GM12891 (cell line): Measurements from ENCODE around the gene MYMK.

Experiments used
- PAX5 ChIP-seq: IDR thresholded peaks from 2 replicates; pipeline ENCODE4 v1.6.1; 2011; ENCODE audit warnings: low read length, moderate library complexity, mild to moderate bottlenecking; ENCODE audit not compliant: insufficient read depth, severe bottlenecking
- POLR2A ChIP-seq: IDR thresholded peaks from 2 replicates; pipeline ENCODE4 v1.6.1; 2011; ENCODE audit warnings: low read depth, low read length, control low read depth
- POLR2AphosphoS5 ChIP-seq: IDR thresholded peaks from 2 replicates; pipeline ENCODE4 v1.6.1; 2011; ENCODE audit warnings: low read depth, low read length, control low read depth
- POU2F2 ChIP-seq: IDR thresholded peaks from 2 replicates; pipeline ENCODE4 v1.6.1; 2011; ENCODE audit warnings: low read depth, mild to moderate bottlenecking, control low read depth, low read length, moderate library complexity
- SPI1 ChIP-seq: IDR thresholded peaks from 2 replicates; pipeline ENCODE4 v1.6.1; 2011; ENCODE audit warnings: low read depth, low read length, control low read depth
- TAF1 ChIP-seq: IDR thresholded peaks from 2 replicates; pipeline ENCODE4 v1.6.1; 2011; ENCODE audit warnings: low read depth, low read length, control low read depth

- no peak for TF ChIP-seq POLR2AphosphoS5
- TF ChIP-seq POLR2A = no peak
- TF ChIP-seq TAF1 = no peak
- no peak for TF ChIP-seq PAX5
- no peak for TF ChIP-seq SPI1
- TF ChIP-seq POU2F2 = no peak
Measured at GRCh38 chr9:133525677-133526076, 918 bp upstream of the MYMK start.
